Panc1 (cell line): ENCODE measurements around the gene TANK.
"Not testable (repeated sequence)": the region's sequence is repeated elsewhere in the genome, so short reads cannot be mapped to it uniquely, and the experiment has no call there.

Source experiments
- CTCF ChIP-seq: fragments of 450-650 bp; IDR thresholded peaks from 2 replicates; pipeline ENCODE4 v1.5.1; 2017; ENCODE audit warnings: mild to moderate bottlenecking
- POLR2AphosphoS5 ChIP-seq: IDR thresholded peaks from 2 replicates; pipeline ENCODE4 v1.6.1; 2012; ENCODE audit warnings: mild to moderate bottlenecking, low read depth, low read length, moderate library complexity

GRCh38 chr2:161132384-161132783 lies 27.8 kb upstream of the TANK start:
- TF ChIP-seq CTCF, POLR2AphosphoS5: not testable (repeated sequence)
